Kidney tubule cell (primary cell): ENCODE data around the gene GNG7.

Experiments
- DNase-seq: peaks from one replicate; pipeline ENCODE4 v3.0.0-alpha.2; 2018; ENCODE audit warnings: low spot score

The GNG7 gene

DNA sequence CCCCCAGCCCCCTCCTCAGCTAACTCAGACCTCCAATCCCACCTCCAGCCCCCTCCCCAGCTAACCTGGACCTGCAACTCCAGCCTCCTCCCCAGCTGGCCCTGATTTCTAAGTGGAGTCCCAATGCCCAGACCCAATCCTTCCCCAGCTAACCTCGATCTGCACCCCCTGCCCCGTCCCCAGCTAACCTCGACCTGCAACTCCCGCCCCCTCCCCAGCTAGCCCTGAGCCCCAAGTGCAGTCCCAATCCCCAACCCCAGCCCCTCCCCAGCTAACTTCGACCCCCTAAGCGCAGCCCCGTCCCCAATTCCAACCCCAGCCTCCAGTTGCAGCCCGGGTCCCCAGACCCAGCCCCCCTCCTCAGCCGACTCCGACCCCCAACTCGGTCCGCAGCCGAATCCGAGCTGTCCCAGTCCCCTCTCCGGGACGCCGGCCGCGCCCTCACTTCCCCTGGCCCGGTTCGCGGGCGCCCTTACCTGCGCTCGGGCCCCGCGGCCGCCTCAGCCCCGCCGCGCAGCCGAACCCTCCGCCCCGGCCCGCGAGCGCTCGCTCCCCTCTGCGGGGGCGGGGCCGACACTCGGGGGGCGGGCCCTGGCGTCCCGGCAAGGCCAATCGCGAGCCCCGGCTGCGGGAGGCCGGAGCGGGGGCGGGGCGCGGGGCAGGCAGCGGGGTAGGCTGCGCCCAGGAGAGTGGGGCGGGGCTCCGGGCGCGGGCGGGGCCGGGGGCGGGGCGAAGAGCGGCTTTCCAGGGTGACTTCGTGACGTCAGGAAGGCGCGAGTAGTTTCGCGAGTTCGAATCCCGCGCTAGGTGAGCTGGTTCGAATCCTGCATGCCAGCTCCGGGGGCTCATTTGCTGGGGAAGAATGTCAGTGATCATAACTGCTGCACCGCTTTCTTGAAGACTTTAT is at the start of gene GNG7:
TSS of gene GNG7 (minus strand) at position 525 of the 907 bp plus-strand sequence. CDS start 182,006 bp downstream, outside the sequence.
- peak; percentile 86 for DNase-seq

DNA sequence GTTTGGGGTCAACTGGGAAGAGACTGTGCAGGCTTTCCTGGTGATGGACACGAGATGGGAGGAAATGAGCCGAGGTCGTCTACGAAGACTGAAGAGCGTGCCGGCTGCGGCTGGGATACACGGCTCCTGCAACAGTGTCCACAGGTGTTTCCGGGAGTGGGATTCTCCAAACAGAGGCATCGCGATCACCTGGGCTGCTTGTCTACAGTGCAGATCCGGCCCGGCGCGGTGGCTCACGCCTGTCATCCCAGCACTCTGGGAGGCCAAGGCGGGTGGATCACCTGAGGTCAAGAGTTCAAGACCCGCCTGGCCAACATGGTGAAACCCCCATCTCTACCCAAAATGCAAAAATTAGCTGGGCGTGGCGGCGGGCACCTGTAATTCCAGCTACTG is 48.9 kb upstream of the GNG7 start:
- no peak for DNase-seq

DNA sequence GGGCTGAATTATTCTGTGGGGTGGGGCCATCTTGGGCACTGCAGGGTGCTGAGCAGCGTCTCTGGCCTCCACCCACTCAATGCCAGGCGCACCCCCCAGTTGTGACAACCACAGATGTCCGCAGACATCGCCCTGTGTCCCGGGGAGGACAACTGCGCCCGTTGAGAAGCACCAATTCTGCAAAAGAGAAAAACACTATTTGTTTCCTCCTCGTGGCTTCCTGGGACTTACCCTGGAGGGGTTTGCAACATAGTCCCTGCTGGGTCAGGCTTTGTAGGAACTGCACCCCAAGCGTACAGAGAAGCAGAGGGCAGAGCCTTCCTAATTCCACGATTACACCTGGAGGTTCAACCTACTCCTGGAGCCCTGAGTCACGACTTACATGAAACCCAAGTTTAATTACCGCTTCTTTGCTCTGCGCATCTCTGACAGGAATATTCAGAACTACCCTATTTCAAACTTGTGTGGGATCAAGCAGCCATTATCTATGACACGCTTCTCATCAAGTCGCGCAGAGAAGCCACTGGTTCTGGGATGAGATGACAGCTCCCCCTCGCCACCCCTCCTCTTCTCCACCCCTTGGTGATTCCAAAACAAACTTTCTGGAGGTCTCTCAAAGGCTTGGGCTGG is 48.4 kb upstream of the GNG7 start:
- DNase-seq, result no peak

DNA sequence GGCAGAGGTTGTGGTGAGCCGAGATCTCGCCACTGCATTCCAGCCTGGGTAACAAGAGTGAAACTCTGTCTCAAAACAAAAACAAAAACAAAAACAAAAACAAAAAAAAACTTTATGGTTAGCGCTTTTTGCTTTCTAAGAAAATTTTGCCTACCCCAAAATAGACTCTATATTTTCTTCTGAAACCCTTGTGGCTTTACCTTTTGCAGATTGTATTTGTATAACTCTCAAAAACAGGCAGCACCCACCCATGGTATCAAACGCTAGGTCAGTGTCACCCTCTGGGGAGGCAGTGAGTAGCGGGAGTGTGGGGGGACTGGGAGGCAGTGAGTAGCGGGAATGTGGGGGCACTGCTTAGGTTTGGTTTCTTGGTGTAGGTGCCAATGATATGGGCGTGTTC is 44.9 kb upstream of the GNG7 start:
- no peak for DNase-seq

DNA sequence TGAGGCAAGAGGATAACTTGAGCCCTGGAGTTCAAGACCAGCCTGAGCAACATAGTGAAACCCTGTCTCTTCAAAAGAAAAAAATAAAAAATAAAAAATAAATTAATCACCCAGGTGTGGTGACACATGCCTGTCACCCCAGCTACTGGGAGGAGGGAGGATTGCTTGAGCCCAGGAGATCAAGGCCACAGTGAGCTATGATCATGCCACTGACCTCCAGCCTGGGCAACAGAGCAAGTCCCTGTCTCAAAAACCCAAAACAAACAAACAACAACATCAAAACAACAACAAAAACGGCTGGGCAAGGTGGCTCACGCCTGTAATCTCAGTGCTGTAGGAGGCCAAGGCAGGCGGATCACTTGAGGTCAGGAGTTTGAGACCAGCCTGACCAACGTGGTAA is 41.6 kb upstream of the GNG7 start:
- no peak for DNase-seq

DNA sequence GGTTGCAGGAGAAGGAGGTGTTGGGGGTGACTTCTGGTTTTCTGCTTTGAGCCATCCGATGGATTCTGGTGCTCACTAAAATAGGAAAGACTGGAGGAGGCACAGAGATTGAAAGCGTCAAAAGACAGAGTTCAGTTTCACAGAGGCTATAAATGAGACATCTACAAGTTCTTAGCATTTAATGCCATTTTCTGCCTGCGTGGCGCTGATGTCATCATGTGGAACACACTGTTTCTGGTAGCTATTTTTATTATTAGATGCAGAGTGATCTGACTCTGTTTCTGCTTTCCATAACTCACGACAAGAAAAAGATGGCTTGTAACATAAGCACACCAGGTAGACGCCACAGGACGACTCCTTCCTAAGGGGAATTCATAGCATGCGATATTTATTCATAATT is 40.6 kb upstream of the GNG7 start:
- no peak for DNase-seq

DNA sequence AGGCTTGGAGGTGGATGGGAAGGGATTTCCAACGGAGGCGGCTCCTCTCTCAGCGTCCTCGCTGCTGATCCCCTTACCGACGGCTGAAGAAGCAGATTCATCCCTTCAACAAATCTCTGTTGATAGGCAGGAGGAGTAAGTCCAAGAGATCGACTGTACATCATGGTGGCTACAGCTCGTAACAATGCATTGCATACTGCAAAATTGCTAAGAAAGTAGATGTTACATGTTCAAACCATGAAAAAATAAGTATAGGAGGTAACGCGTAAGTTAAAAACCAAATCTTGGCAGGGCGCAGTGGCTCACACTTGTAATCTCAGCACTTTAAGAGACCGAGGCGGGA is 37.8 kb upstream of the GNG7 start:
- no peak for DNase-seq

DNA sequence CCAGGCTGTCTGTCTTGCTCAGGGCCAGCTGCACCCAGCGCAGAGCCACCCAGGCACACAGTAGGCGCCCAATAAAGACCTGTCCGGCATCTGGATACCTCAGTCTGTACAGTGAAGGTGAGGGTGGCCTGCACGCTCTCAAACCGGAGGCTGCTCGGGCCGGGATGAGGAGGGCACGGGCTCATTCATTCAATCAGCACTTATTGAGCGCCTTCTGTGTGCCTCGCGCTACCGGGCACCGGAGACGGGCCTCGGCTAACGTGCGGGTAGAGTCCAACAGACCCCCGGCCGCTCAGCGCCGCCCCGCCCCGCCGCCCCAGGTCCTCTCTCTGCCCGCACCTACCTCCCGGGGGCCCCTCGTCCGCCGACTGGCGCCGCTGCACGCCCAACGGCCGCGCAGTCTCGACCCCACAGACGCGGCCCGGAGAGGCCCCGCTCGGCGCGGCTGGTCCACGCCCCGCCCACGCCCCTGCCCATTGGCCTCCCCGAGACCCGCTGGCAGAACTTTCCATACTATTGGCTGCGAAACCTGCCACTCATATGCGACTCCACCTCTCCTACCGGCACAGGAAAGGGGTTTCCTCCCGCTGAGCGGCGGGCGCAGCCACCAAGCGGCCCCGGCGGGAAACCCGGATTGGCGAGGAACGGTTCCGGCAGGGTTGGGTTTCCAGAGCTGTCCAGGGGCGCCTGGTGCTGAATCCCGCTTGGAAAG is 37.3 kb upstream of the GNG7 start, which contains the start of gene SLC39A3:
TSS of gene SLC39A3 (minus strand) at position 416 of the 712 bp plus-strand sequence. CDS start 2,760 bp downstream, outside the sequence.
- DNase-seq, result peak; percentile 97

DNA sequence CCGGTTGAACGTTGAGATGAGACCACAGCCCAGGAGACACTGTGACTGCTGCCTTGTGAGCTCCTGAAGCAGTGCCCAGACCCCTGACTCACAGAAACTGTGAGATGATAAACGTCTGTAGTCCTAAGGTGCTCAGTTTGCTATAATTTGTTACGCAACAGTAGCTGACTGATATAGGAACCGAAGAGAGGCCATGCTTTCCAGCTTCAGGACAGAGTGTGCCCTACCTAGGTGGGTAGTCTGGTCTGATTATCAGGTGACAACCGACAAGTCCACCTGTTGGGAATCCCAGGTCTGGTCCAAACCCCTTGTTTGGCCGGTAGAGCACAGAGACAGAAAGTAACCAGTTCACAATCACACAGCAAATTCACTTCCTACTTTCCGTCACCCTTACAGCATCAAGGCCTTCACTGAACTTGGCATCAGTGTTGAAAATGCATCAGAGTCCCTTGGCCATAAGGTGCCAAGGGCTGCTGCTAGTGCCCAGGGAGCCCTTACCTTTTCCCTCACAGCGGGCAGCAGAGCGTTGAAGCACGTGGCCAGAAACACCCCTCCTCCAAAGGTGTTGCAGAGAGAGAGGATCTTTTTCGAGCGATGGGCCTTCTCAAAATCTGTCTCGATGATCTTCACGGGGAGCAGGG is 34.2 kb upstream of the GNG7 start:
- no peak for DNase-seq

DNA sequence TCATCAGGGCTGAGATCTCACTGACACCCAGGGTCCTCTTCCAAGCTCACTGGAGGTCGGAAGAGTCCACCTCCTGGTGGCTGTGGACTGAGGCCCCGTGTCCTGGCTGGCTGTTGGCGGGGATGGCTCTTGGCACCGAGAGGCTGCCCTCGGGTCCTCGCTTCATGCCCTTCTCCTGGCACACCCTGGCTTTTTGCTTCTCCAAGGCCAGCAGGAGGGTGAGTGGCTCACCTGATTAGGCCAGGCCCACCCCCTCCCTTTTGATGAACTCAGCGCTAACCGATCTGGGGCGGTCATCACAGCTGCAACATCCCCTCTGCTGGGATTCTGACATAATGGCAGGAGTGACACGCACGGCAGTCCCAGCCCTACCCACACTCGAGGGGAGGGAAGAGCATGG is 32.9 kb upstream of the GNG7 start:
- DNase-seq, result no peak

DNA sequence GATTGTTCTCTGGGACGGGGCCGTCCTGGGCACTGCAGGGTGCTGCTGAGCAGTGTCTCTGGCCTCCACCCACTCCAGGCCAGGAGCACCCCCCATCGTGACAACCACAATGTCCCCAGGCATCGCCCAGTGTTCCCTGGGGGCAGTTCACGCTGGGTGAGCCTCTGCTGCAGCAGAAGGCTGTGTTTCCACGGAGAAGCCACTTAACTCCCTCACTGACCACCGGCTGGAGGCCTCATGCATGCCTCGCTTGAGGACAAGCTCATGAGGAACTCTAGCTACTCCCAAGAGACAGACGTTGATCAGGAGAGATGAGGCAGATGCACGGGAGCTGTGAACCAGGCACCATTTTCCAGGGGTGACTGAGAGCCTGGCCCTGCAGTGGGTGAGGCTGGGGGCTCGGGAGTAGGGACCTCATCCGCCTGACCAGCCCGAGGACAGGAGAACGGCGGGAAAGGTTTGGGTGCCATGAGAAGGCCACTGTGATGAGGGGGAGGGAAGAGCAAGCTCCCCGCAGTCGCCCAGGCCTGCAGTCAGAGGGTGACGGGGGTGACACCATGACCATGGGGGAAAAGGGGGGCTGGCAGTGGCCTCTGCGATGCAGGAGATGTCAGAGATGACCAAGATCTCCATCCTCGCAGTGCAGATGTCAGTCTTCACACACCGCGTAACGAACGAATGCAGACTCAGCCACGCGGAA is 32.2 kb upstream of the GNG7 start:
- no peak for DNase-seq

DNA sequence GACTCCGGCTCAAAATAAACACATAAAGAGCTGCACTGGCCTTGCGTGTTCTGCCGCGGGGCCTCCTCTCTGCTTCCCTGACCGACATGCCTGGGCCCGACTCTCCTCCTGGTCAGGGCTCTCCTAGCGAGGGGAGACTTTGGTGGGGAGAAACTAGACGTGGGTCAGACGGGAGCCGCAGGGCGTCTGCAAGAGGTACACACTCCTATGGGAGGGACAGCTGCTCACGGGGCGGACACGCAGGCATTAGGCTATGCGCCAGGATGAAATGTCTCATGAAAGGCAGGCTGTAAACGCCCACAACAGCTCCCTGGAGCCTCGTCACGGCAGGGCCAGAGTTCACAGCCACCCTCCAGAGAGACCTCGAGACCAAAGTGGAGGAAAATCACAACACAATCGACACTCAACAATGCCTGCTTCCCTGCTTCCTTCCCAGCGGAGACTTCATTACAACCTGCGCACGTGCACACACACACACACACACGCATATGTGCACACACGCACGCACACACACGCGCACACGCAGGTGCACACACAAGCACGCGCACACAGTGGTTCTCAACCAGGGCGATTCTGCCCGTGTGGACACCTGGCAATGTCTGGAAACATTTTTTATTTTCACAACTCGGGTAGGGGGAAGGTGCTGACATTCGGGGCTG is 31.6 kb upstream of the GNG7 start:
- no peak for DNase-seq

DNA sequence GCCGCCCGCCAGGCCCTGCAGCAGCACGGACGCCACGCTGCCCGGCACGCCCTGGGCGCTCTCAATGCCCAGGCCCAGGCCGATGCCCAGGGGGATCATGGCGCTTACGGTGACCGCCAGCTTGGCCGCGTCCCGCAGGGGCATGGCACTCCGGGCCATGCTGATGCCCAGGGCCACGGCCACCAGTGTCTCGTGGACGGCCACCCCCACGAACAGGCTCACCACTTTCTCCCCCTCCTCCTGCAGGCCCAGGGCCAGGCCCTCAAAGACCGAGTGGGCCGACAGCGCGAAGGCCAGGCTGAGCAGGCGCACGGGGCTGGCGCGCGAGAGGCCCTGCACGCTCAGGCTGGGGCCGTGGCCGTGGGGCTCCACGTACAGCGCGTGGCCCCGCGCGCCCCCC is 30.4 kb upstream of the GNG7 start:
- no peak for DNase-seq

DNA sequence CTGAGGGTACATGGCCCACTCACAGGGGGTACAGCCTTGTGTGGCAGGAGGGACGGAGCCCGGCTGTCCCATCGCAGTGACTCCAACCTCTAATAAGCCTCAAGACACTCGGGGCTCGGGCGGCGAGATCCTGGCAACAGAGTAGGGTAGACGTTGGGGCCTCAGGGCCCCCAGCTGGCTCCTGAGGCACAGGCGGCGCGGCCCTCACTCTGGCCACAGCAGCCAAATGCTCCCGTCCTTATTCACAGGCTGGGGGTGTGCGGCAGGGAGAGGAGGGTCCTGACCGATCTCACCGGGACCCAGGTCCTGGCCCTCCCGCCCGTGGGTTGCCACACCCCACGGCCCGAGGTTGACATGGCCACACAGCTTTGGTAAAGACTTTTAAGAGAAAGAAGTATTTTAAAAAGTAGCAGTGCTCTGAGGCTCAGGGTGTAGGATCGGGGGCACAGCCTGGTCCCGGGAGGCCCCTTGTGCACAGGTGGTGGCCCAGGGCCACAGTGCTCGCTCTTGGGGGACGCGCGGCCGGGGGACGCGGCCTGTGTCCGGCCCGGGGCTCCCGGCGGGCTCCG is 29.7 kb upstream of the GNG7 start:
- DNase-seq, result no peak

DNA sequence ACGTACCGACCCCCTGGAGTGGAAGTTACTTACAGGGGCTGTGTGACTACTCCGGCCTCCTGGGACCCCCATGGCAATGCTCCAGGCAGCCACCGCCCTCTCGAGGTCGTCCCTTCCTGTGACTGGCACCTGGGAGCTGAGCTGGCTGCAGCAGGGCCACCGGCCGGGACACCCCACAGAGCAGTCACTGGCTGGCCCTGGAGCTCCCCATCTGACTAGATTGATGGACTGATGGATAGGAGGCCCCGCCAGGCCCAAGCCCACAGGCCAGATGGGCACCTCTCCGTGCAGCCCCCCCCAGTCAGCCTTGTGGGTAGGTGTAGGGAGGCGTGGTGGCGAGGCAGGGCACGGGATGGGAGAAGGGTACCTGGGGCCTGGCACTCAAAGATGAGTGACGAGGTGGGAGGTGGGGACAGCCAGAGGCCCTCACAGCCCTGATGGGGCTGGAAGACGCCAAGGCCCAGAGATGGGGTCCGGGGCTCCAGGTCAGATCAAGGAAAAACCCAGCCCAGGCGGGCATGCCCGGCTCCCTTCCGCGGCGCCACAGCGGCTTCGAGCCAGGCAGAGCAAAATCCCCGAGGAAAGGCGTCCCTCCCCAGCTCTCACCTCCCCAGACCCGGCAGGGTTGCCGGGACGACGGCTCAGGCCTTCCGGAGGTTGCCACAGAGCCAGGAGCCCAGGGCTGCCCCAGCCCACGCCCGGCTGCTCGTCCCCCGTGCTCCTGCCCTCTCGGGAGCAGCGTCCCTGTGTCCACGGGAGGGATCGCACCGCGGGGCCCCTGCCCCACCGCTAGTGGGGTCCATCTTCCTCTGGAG is 28.9 kb upstream of the GNG7 start:
- DNase-seq, result no peak

DNA sequence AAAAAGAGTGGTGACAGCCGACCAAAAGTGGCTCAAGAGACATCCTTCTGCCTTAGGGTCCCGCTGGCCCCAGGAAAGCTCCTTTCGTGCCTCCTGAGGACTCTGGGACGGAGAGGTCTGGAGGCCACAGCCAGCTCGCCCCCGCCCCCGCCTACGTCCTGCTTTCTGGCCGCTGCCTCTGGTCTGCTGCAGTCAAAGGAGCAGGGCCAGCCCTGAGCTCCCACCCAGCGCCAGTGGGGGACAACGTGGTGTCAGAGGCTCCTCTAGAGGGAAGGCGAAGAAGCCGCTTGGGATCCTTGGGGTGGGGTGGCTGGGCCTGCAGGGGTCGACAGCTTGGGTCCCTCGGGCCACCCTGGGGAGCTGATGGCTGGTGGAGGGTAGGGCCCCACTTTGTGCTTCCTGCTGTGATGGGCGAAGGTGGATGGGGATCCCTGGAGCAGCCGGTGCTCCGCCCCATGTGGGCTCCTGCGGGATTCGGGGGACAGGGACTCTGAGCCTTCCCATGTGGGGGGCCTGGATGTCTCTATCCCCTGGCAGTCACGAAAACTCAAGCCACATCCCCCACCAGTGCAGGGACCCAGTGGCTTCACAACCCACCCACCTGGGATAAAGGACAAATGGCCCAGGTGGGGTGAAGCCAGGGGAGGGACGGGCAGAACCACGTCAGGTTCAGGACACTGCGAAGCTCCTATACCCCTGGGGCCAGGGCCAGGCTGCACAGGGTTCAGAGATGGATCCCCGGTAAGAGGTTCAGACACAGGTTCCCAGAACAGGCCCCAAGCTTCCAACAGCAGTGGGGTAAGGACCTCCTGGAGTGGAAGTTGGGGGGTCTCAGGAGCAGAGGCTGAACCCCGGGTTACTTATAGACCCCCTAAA is 27.7 kb upstream of the GNG7 start:
- DNase-seq, result no peak

DNA sequence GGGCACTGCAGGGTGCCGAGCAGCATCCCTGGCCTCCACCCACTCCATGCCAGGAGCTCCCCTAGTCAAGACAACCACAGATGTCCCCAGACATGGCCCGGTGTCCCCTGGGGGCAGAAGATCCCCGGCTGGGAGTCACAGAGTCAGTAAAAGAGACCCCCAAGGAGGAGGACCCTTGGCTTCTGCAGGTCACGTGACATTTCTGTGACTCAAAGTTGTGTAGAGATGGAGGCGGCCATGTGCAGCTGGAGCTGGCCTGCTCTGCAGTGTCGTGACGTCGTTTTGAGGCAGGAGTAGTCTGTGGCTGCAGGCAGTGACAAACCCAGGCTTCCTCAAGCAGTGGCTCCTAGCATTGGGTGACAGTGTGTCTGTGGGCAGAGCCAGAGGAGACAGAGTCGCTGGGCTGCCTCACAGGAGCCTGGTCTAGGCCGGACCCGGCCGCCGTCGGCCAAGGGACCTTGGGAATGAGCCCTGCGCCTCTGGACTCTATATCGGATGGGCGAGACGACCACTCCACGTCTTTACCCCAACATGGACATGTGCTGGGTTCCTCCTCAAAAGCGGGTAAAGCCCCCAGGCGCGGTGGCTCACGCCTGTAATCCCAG is 26.4 kb upstream of the GNG7 start:
- no peak for DNase-seq

DNA sequence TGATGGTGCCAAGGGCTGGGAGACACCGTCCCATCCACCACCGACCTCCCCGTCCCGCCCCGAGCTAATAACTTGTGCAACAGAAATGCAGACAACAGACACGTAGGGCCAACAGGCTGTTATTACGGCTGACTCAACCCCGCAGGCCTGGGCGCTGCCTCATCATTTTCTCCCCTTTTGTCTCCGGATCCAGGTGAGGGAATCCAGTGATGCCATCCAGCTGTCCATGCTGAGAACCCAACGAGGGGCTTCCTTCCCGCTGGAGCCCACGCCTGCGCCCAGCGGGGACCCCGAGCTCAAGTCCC is 25.1 kb upstream of the GNG7 start:
- peak; percentile 22 for DNase-seq
